ENCODE measurements around the gene SLX9.

SLX9 gene

GRCh38 chr21:44934276-44934675 is 5.6 kb upstream of the SLX9 start:
- DNase-seq (ENCODE audit: low spot score) = no peak
- in situ Hi-C loops (cut with MboI; ENCODE audit: low sequenced_read_pairs, unreplicated experiment) = loop anchor here (10.0 kb wide), 1 partner anchor 139 kb away; no protein-coding TSS in a partner anchor

GRCh38 chr21:44934797-44935532 is 4.9 kb upstream of the SLX9 start:
- in situ Hi-C loops (cut with MboI; ENCODE audit: low sequenced_read_pairs, unreplicated experiment) = loop anchor here (5.0 to 10.0 kb wide), 2 partner anchors 38 to 140 kb away; no protein-coding TSS in a partner anchor
- TF ChIP-seq CTCF (IDR thresholded peaks at IDR 0.05; ENCODE audit: borderline replicate concordance, control extremely low read depth, extremely low read depth, insufficient read depth, missing control alignments) = no peak
- DNase-seq (ENCODE audit: low spot score) = no peak

More at GRCh38 chr21:44934276-44934675, 5.6 kb upstream of the SLX9 start:
- no peak for TF ChIP-seq CTCF (IDR thresholded peaks at IDR 0.05; ENCODE audit: borderline replicate concordance, control extremely low read depth, extremely low read depth, insufficient read depth, missing control alignments)

GRCh38 chr21:44935533-44935927 is 4.3 kb upstream of the SLX9 start:
- in situ Hi-C loops (cut with MboI; ENCODE audit: low sequenced_read_pairs, unreplicated experiment) = loop anchor here (5.0 to 10.0 kb wide), 2 partner anchors 38 to 141 kb away; no protein-coding TSS in a partner anchor
- DNase-seq (ENCODE audit: low spot score) = no peak
- TF ChIP-seq CTCF (IDR thresholded peaks at IDR 0.05; ENCODE audit: borderline replicate concordance, control extremely low read depth, extremely low read depth, insufficient read depth, missing control alignments) = no peak

GRCh38 chr21:44938772-44939531 is 877 bp upstream of the SLX9 start:
- no peak for DNase-seq (ENCODE audit: low spot score)
- TF ChIP-seq CTCF (IDR thresholded peaks at IDR 0.05; ENCODE audit: borderline replicate concordance, control extremely low read depth, extremely low read depth, insufficient read depth, missing control alignments) = no peak
- in situ Hi-C loops (cut with MboI; ENCODE audit: low sequenced_read_pairs, unreplicated experiment) = loop anchor here (5.0 to 10.0 kb wide), 2 partner anchors 42 to 144 kb away; no protein-coding TSS in a partner anchor

GRCh38 chr21:44940116-44940631 is 345 bp downstream of the SLX9 start:
- DNase-seq (ENCODE audit: low spot score) = no peak
- in situ Hi-C loops (cut with MboI; ENCODE audit: low sequenced_read_pairs, unreplicated experiment) = loop anchor here (10.0 kb wide), 1 partner anchor 195 kb away; no protein-coding TSS in a partner anchor

More at GRCh38 chr21:44940116-44940631, 345 bp downstream of the SLX9 start:
- no peak for TF ChIP-seq CTCF (IDR thresholded peaks at IDR 0.05; ENCODE audit: borderline replicate concordance, control extremely low read depth, extremely low read depth, insufficient read depth, missing control alignments)

Measured in GM13976 (cell line).